Measurements from ENCODE around the gene SAMD15.

DNA sequence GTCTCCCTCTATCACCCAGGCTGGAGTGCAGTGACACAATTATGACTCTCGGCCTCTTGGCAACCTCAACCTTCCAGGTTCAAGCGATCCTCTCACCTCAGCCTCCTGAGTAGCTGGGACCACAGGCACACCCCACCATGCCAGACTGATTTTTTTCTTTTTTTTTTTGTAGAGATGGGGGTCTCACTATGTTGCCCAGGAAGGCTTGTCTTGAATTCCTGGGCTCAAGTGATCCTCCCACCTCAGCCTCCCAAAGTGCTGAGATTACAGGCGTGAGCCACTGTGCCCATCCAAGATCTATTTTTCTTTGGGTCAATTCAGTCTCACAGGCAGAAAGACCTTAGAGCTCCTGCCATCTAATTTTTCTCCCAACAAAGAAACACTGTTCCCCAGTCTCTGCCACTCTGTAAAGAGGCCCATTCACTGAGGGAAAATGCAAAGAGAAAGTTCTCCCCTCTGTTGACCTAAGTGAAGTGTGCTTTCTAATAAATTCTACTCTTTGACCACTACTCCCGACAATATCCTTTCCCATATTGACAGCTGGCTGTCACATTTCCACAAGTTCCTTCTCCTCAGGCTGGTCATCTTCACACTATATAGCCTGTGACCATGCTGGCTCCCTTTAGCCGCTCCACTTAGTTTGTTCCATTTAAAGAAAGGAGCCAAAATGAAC, 23.6 kb upstream of the SAMD15 start:
- TF ChIP-seq POLR2A (IDR thresholded peaks at IDR 0.05; ENCODE audit: low read depth, low read length) = no peak
- no peak for TF ChIP-seq TAF1 (IDR thresholded peaks at IDR 0.05; ENCODE audit: borderline replicate concordance, low read depth, low read length)

Data from GM12892 (cell line).